Right forelimb (tissue), 1 donor: ENCODE results near the gene USP19.

Experiments
- DNase-seq: peaks from one replicate; pipeline ENCODE4 v3.0.0-alpha.2; 2018

The USP19 gene

GRCh38 chr3:49134471-49135265, 14.0 kb upstream of the USP19 start:
- no peak for DNase-seq

GRCh38 chr3:49133226-49133951, 12.8 kb upstream of the USP19 start:
- DNase-seq, result peak; percentile 91

- peak; percentile 84 for DNase-seq
Measured at GRCh38 chr3:49132437-49133225, 12.0 kb upstream of the USP19 start, which contains the start of gene LAMB2. LAMB2 (minus strand) TSS chr3:49133050; CDS start chr3:49132867, 183 bp downstream.

GRCh38 chr3:49132073-49132436, 11.4 kb upstream of the USP19 start:
- no peak for DNase-seq

- DNase-seq, result no peak
Measured at GRCh38 chr3:49131576-49131975, 11.0 kb upstream of the USP19 start.

- DNase-seq, result no peak
Measured at GRCh38 chr3:49131040-49131439, 10.4 kb upstream of the USP19 start.

GRCh38 chr3:49124991-49125670, 4.5 kb upstream of the USP19 start:
- DNase-seq, result no peak

- no peak for DNase-seq
Measured at GRCh38 chr3:49124203-49124602, 3.6 kb upstream of the USP19 start.

GRCh38 chr3:49123687-49124086, 3.1 kb upstream of the USP19 start:
- DNase-seq, result no peak

GRCh38 chr3:49122886-49123545, 2.4 kb upstream of the USP19 start:
- DNase-seq, result no peak

- DNase-seq, result no peak
Measured at GRCh38 chr3:49122451-49122850, 1.8 kb upstream of the USP19 start.

- DNase-seq, result no peak
Measured at GRCh38 chr3:49122022-49122421, 1.4 kb upstream of the USP19 start.

- DNase-seq, result no peak
Measured at GRCh38 chr3:49121132-49121736, 611 bp upstream of the USP19 start.

GRCh38 chr3:49120096-49120437, 556 bp downstream of the USP19 start:
- DNase-seq, result no peak

GRCh38 chr3:49119439-49119838, 1.2 kb downstream of the USP19 start:
- no peak for DNase-seq

GRCh38 chr3:49119036-49119435, 1.6 kb downstream of the USP19 start:
- DNase-seq, result no peak

- no peak for DNase-seq
Measured at GRCh38 chr3:49112262-49112661, 8.4 kb downstream of the USP19 start.

- DNase-seq, result no peak
Measured at GRCh38 chr3:49111347-49111746, 9.3 kb downstream of the USP19 start.

- DNase-seq, result no peak
Measured at GRCh38 chr3:49110780-49111179, 9.8 kb downstream of the USP19 start.

GRCh38 chr3:49108346-49108745, 12.3 kb downstream of the USP19 start:
- DNase-seq, result peak; percentile 28

GRCh38 chr3:49104427-49105291, 16.0 kb downstream of the USP19 start, which contains the start of gene QARS1:
QARS1 (minus strand) TSS chr3:49104757; CDS start chr3:49104733, 24 bp downstream.
- peak; percentile 93 for DNase-seq
